ENCODE data around the gene RALGAPA2. TPM values are rescaled to one million over a fixed set of nuclear protein-coding genes. Genes with fewer than 3 reads are reported as not detected.

The RALGAPA2 gene
- total RNA-seq, 1 experiment from 2014 or later = 13.4 TPM

GRCh38 chr20:20501128-20501527, 211.3 kb downstream of the RALGAPA2 start:
- TF ChIP-seq, protein P1, sequence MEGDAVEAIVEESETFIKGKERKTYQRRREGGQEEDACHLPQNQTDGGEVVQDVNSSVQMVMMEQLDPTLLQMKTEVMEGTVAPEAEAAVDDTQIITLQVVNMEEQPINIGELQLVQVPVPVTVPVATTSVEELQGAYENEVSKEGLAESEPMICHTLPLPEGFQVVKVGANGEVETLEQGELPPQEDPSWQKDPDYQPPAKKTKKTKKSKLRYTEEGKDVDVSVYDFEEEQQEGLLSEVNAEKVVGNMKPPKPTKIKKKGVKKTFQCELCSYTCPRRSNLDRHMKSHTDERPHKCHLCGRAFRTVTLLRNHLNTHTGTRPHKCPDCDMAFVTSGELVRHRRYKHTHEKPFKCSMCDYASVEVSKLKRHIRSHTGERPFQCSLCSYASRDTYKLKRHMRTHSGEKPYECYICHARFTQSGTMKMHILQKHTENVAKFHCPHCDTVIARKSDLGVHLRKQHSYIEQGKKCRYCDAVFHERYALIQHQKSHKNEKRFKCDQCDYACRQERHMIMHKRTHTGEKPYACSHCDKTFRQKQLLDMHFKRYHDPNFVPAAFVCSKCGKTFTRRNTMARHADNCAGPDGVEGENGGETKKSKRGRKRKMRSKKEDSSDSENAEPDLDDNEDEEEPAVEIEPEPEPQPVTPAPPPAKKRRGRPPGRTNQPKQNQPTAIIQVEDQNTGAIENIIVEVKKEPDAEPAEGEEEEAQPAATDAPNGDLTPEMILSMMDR (IDR thresholded peaks at IDR 0.05) = no peak
- TF ChIP-seq SIN3A (IDR thresholded peaks at IDR 0.05; ENCODE audit: borderline replicate concordance, insufficient read depth, low read depth, low read length) (no peak), REST (IDR thresholded peaks at IDR 0.05; ENCODE audit: insufficient read depth in 1 of 2, low read depth in 2 of 2, low read length in 1 of 2) (no peak), TCF7L2 (IDR thresholded peaks at IDR 0.05; ENCODE audit: low read depth, low read length) (no peak), POLR2AphosphoS5 (IDR thresholded peaks at IDR 0.05; ENCODE audit: low read depth, low read length) (no peak)
- Histone ChIP-seq H3K27ac (ENCODE audit: low read length) (no peak overlapping the region), H3K4me3 (ENCODE audit: low read depth in 2 of 2, low read length in 2 of 2) (no peak overlapping the region), H3K27me3 (ENCODE audit: control insufficient read depth, insufficient read depth, low read length) (no peaks in the 10 kb centered on the region), H3K9me3 (ENCODE audit: control insufficient read depth, insufficient read depth, low read depth, low read length) (no peaks in the 10 kb centered on the region), H3K4me1 (ENCODE audit: control insufficient read depth, insufficient read depth, low read length) (no peaks in the 10 kb centered on the region), H3K36me3 (ENCODE audit: control insufficient read depth, insufficient read depth, low read length) (no peaks in the 10 kb centered on the region)
- POLR2A ChIA-PET = interaction anchor here (0.7 kb wide), 1 partner anchor 1214 kb away, joined by 3 read pairs; no protein-coding TSS in a partner anchor
- no TSS peak for BruUV-seq (replicated peaks)
- ATAC-seq (no peak), DNase-seq (ENCODE audit: low read depth, low spot score) (no peak)
- CTCF ChIA-PET = no interaction called here
- in situ Hi-C loops (cut with HindIII; ENCODE audit: low pct_unique_long_range_greater_than_20kb, low sequenced_read_pairs) (no loop called here), intact Hi-C loops (cut with micrococcal nuclease; ENCODE audit: unreplicated experiment) (no loop called here)

GRCh38 chr20:20500312-20500711, 212.1 kb downstream of the RALGAPA2 start:
- CTCF ChIA-PET = no interaction called here
- no TSS peak for BruUV-seq (replicated peaks)
- POLR2A ChIA-PET = no interaction called here
- H3K36me3 ChIP-seq (ENCODE audit: control insufficient read depth, insufficient read depth, low read length) = no peaks in the 10 kb centered on the region
- no peak for ATAC-seq
- no peak for DNase-seq (ENCODE audit: low read depth, low spot score)
- H3K27me3 ChIP-seq (ENCODE audit: control insufficient read depth, insufficient read depth, low read length) = no peaks in the 10 kb centered on the region
- H3K4me3 ChIP-seq (ENCODE audit: low read depth in 2 of 2, low read length in 2 of 2) = no peak overlapping the region
- H3K4me1 ChIP-seq (ENCODE audit: control insufficient read depth, insufficient read depth, low read length) = no peaks in the 10 kb centered on the region
- no peaks in the 10 kb centered on the region for H3K9me3 ChIP-seq (ENCODE audit: control insufficient read depth, insufficient read depth, low read depth, low read length)
- intact Hi-C loops (cut with micrococcal nuclease; ENCODE audit: unreplicated experiment) (no loop called here), in situ Hi-C loops (cut with HindIII; ENCODE audit: low pct_unique_long_range_greater_than_20kb, low sequenced_read_pairs) (no loop called here)
- H3K27ac ChIP-seq (ENCODE audit: low read length) = no peak overlapping the region
- TF ChIP-seq REST (IDR thresholded peaks at IDR 0.05; ENCODE audit: insufficient read depth in 1 of 2, low read depth in 2 of 2, low read length in 1 of 2) = no peak
- no peak for TF ChIP-seq TCF7L2 (IDR thresholded peaks at IDR 0.05; ENCODE audit: low read depth, low read length)
- TF ChIP-seq, protein P1 (IDR thresholded peaks at IDR 0.05) = no peak
- TF ChIP-seq SIN3A (IDR thresholded peaks at IDR 0.05; ENCODE audit: borderline replicate concordance, insufficient read depth, low read depth, low read length) = no peak
- TF ChIP-seq POLR2AphosphoS5 (IDR thresholded peaks at IDR 0.05; ENCODE audit: low read depth, low read length) = no peak

Data from Panc1 (cell line).